ENCODE results near the gene LRRC8E.
A peak's percentile ranks its signal among the peaks of the same experiment; 100 is the strongest.

LRRC8E gene

DNA sequence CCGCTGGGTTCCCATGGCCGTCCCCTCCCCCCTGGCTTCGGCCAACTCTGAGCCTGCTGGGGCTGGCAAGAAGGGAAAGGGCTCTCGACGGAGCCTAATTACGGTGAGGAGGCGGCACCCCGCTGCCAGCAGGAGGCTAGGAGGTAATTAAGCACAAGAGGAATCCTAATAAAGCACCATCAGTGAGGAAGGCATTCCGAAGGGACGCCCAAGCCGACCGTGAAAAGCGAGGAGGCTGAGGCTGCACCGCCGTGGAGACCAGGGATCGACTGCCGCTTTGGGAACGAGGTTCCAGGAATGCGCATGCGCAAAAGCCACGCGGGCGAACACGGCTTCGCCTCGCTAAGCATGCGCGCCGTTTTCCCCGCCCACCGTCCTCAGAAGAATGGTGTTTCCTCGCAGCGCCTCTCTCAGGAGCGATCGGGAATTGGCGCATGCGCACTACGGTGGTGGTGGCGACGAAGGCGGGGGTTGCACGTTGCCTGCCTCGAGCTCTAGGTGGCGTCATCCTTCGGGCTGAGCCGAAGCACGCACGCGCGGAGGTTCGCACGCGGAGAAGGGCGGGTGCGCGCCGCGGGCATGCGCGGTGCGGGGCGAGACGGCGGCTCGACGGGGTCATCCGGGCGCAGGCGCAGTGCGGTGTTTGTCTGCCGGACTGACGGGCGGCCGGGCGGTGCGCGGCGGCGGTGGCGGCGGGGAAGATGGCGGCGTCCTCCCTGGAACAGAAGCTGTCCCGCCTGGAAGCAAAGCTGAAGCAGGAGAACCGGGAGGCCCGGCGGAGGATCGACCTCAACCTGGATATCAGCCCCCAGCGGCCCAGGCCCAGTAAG lies 15.1 kb downstream of the LRRC8E start, which contains the start of gene MAP2K7:
Gene MAP2K7 (plus strand): TSS at position 634 of the 830 bp plus-strand sequence. CDS start 68 bp downstream, at position 702.
- Mint-ChIP-seq H3K4me3 (peak within 1 kb of the TSS; percentile 89), H3K27ac (peak within 1 kb of the TSS; percentile 89), H3K36me3 (peaks cover 2% of the 10 kb centered on the region), H3K27me3 (no peaks in the 10 kb centered on the region), H3K9me3 (ENCODE audit: low read depth) (no peaks in the 10 kb centered on the region), H3K4me1 (ENCODE audit: low read depth) (peaks cover 22% of the 10 kb centered on the region)

DNA sequence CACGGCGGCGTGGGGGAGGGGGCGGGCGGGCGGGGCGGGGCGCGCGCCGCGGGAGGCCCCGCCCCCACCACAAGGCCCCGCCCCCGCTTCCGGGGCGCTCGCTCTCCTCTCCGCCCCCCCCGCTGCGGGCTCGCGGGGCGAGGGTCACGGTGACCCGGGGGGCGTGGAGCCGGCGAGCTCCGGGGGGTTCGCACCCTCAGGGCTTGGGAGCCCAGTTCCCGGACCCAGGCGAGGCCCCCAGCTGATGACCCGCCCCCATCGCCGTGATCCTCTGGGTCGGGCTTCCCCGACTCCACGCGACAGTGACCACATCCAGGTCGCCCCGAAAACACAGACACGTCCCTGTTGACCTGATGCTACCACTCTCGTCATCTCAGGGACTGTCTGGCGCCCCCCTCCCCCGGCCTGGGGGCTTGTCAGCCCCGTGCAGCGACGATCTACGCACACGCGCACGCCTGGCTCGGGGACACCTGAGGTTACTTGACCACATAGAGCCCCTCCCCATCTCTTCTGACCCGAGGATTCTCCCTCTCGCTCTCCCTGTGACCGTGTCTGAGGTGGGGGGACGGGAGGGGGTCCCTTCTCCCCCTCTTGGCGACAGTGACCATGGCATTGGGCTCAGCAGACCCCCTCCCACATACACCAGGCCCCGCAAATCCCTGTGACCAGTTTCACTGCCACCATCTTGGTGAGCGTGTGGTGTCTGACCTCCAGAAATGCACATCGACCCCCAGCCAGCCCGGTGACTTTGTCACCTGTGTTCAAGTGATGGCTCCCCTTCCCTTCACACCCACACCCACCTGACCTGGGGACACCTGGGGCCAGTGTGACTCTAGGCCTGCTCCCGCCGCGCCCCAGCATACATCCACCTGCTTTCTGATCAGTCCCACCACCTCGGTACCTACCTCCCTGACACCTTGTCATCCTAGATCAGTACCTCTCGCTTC lies 16.0 kb downstream of the LRRC8E start:
- H3K27me3 Mint-ChIP-seq = no peaks in the 10 kb centered on the region
- peaks cover 2% of the 10 kb centered on the region for H3K36me3 Mint-ChIP-seq

DNA sequence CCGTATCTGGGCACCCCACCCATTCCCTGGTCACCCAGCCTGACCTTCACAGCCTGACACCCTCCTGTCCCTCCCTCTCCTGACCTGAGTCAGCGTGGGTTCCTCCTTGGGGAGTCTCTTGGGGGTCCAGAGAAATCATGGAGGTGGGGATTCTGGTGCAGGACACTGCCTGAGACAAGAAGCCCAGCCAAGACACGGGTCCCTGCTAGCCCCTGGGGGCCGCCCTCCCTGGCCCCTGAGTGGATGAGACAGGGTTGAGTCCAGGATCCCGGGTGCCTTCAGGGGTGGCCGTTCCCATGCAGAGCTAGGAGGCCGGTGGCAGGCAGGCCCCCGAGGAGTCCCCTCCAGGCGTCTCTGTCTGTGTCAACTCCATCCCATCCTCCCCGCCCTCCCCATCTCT lies 17.0 kb downstream of the LRRC8E start:
- Mint-ChIP-seq H3K36me3 (peaks cover 2% of the 10 kb centered on the region), H3K27ac (peak overlapping the region; percentile 83), H3K4me3 (peak overlapping the region; percentile 85), H3K4me1 (ENCODE audit: low read depth) (peaks cover 22% of the 10 kb centered on the region), H3K9me3 (ENCODE audit: low read depth) (no peaks in the 10 kb centered on the region), H3K27me3 (no peaks in the 10 kb centered on the region)

More for the DNA sequence above, 16.0 kb downstream of the LRRC8E start:
- Mint-ChIP-seq H3K4me1 (ENCODE audit: low read depth) (peaks cover 22% of the 10 kb centered on the region), H3K4me3 (peak overlapping the region; percentile 85), H3K27ac (peak overlapping the region; percentile 83), H3K9me3 (ENCODE audit: low read depth) (no peaks in the 10 kb centered on the region)

DNA sequence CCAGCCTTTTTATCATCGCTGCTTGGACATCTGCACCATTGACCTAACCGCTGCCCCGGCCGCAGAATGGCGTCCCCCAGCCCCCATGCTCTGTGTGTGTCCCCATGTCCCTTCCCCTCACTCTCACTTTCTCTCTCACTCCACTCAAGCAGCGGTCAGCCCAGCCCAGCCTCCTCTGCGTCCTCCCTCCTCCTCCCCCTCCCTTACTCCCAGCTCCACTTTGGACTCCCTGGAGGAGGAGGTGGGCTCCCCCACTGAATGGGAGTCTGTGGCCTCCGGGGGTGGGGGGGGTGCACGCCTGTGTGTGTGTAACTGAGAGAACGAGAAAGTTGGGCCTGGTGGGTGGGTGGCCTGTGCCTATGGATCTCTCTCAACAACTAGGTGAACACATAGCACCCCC lies 17.5 kb downstream of the LRRC8E start:
- peak overlapping the region; percentile 81 for H3K4me3 Mint-ChIP-seq
- H3K27me3 Mint-ChIP-seq = no peaks in the 10 kb centered on the region
- H3K4me1 Mint-ChIP-seq (ENCODE audit: low read depth) = peaks cover 22% of the 10 kb centered on the region
- H3K36me3 Mint-ChIP-seq = peaks cover 2% of the 10 kb centered on the region
- H3K9me3 Mint-ChIP-seq (ENCODE audit: low read depth) = no peaks in the 10 kb centered on the region
- H3K27ac Mint-ChIP-seq = peak overlapping the region; percentile 78

GRCh38 chr19:7907122-7907521 lies 18.8 kb downstream of the LRRC8E start:
- Mint-ChIP-seq H3K4me3 (no peak overlapping the region), H3K9me3 (ENCODE audit: low read depth) (no peaks in the 10 kb centered on the region), H3K27ac (no peak overlapping the region), H3K36me3 (peaks cover 2% of the 10 kb centered on the region), H3K27me3 (no peaks in the 10 kb centered on the region), H3K4me1 (ENCODE audit: low read depth) (peaks cover 22% of the 10 kb centered on the region)

GRCh38 chr19:7907544-7907943 lies 19.2 kb downstream of the LRRC8E start:
- no peaks in the 10 kb centered on the region for H3K27me3 Mint-ChIP-seq
- peaks cover 20% of the 10 kb centered on the region for H3K4me1 Mint-ChIP-seq (ENCODE audit: low read depth)
- H3K4me3 Mint-ChIP-seq = no peak overlapping the region
- peaks cover 2% of the 10 kb centered on the region for H3K36me3 Mint-ChIP-seq
- no peaks in the 10 kb centered on the region for H3K9me3 Mint-ChIP-seq (ENCODE audit: low read depth)
- no peak overlapping the region for H3K27ac Mint-ChIP-seq

DNA sequence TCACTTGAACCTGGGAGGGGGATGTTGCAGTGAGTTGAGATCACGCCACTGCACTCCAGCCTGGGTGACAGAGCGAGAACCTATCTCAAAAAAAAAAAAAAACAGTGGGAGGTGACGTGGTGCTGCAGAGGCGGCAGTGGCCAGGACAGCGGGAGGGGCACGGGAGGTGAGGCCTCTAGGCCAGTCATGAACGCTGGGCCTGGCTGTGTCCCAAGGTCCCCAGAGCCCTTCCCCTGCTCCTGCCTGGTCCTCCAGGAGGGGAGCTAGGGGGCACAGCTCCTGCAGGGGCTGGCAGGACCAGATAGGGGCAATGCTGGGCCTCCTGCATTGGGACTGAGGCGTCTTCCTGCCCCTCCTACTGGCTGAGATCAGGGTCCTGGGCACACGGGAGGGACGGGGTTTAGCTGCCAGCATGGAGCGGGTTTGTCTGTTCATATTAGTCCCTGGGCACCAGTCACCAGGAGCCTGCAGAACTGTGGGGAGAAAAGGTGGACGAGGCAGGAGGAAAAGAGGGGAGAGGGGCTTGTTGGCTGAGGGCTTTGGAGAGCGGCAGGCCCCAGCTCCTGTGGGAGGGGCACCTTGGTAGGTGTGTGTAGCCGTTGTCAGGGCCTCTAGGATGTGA lies 19.9 kb downstream of the LRRC8E start:
- Mint-ChIP-seq H3K36me3 (peaks cover 2% of the 10 kb centered on the region), H3K27me3 (no peaks in the 10 kb centered on the region), H3K27ac (no peak overlapping the region), H3K4me3 (no peak overlapping the region), H3K9me3 (ENCODE audit: low read depth) (no peaks in the 10 kb centered on the region), H3K4me1 (ENCODE audit: low read depth) (peaks cover 16% of the 10 kb centered on the region)

GRCh38 chr19:7908742-7909461 lies 20.6 kb downstream of the LRRC8E start:
- Mint-ChIP-seq H3K4me1 (ENCODE audit: low read depth) (peaks cover 14% of the 10 kb centered on the region), H3K36me3 (peaks cover 2% of the 10 kb centered on the region), H3K4me3 (no peak overlapping the region), H3K27me3 (no peaks in the 10 kb centered on the region), H3K27ac (no peak overlapping the region), H3K9me3 (ENCODE audit: low read depth) (no peaks in the 10 kb centered on the region)

DNA sequence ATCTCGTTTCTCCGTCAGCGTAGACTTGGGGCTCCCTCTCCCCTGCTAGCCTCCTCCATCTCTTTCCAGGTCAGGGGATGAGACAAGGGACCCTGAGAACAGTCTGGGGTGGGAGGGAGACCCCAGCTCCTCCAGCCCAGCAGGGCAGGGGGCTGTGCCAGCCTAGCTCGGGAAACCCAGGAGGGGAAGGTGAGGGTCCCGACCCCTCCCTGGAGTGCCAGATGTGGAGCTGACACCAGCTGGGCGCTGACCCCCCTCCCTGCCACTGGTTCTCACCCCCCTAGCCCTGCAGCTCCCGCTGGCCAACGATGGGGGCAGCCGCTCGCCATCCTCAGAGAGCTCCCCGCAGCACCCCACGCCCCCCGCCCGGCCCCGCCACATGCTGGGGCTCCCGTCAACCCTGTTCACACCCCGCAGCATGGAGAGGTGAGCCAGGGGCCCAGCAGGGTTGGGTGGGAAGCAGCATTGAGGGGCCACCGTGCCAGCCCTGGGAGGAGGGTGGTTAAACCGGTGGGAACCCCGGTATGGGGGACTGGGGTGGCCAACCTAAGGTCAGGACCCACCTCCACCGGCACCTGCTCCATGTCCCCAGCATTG lies 21.3 kb downstream of the LRRC8E start:
- Mint-ChIP-seq H3K27me3 (no peaks in the 10 kb centered on the region), H3K9me3 (ENCODE audit: low read depth) (no peaks in the 10 kb centered on the region), H3K36me3 (peaks cover 2% of the 10 kb centered on the region), H3K27ac (no peak overlapping the region), H3K4me1 (ENCODE audit: low read depth) (peaks cover 13% of the 10 kb centered on the region), H3K4me3 (no peak overlapping the region)

DNA sequence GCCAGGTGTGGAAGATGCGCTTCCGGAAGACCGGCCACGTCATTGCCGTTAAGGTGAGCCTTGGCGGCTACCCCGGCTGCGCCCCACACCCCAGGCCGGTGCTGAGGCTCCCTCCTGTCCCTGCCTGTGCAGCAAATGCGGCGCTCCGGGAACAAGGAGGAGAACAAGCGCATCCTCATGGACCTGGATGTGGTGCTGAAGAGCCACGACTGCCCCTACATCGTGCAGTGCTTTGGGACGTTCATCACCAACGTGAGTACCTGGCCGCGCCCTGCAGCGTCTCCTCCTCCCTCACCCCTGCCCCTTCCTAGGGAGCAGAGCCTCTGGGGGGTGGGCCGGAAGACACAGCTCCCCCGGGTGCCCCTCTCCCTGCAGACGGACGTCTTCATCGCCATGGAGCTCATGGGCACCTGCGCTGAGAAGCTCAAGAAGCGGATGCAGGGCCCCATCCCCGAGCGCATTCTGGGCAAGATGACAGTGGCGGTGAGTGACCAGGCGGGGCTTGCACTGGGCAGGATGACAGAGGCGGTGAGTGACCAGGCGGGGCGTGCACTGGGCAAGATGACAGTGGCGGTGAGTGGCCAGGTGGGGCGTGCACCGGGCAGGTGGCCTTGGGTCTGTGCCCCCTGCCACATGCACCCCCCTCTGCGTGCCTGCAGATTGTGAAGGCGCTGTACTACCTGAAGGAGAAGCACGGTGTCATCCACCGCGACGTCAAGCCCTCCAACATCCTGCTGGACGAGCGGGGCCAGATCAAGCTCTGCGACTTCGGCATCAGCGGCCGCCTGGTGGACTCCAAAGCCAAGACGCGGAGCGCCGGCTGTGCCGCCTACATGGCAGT lies 22.2 kb downstream of the LRRC8E start:
- Mint-ChIP-seq H3K9me3 (ENCODE audit: low read depth) (no peaks in the 10 kb centered on the region), H3K27ac (no peak overlapping the region)

DNA sequence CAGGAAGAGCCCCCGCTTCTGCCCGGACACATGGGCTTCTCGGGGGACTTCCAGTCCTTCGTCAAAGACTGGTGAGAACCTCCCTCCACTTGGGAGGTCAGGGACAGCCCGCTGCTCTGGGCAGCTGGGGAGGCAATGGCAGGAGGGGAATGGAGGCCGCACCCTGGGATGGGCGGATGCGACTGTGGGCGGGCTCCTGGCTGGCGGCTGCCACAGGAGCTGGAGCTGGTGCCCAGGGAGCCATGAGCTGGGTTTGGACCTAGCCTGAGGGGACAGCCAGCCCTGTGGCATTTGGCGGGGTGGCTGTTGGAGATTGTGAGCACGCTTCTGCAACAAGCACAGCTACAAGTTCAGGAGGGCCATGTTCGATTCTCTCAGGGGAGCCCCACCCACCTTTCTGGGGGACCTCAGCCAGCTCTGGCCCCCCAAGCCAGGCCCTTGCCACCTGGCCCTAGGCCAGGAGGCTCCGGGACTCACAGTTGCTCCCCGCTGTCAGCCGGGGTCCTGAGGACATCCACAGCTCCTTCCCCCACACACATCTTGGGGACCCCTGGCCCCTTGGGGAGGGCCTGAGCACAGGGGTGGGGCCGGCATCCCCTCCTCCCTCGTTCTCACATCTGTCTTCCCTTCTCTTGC lies 23.3 kb downstream of the LRRC8E start:
- Mint-ChIP-seq H3K4me1 (ENCODE audit: low read depth) (peaks cover 6% of the 10 kb centered on the region), H3K27me3 (peaks cover 4% of the 10 kb centered on the region), H3K36me3 (no peaks in the 10 kb centered on the region), H3K27ac (no peak overlapping the region), H3K9me3 (ENCODE audit: low read depth) (no peaks in the 10 kb centered on the region), H3K4me3 (no peak overlapping the region)

More for the DNA sequence above, 22.2 kb downstream of the LRRC8E start:
- Mint-ChIP-seq H3K36me3 (peaks cover 1% of the 10 kb centered on the region), H3K4me3 (no peak overlapping the region), H3K4me1 (ENCODE audit: low read depth) (peaks cover 8% of the 10 kb centered on the region), H3K27me3 (peaks cover 2% of the 10 kb centered on the region)

- Mint-ChIP-seq H3K27ac (no peak overlapping the region), H3K27me3 (peaks cover 5% of the 10 kb centered on the region), H3K4me1 (ENCODE audit: low read depth) (peaks cover 7% of the 10 kb centered on the region), H3K9me3 (ENCODE audit: low read depth) (no peaks in the 10 kb centered on the region), H3K4me3 (no peak overlapping the region), H3K36me3 (no peaks in the 10 kb centered on the region)
Measured at GRCh38 chr19:7912144-7912696, 23.9 kb downstream of the LRRC8E start.

All from activated naive CD8-positive, alpha-beta T cell (primary cell).